ENCODE measurements around the gene OR2T12.
"Not testable (repeated sequence)": the region's sequence is repeated elsewhere in the genome, so short reads cannot be mapped to it uniquely, and the experiment has no call there.

OR2T12 gene

DNA sequence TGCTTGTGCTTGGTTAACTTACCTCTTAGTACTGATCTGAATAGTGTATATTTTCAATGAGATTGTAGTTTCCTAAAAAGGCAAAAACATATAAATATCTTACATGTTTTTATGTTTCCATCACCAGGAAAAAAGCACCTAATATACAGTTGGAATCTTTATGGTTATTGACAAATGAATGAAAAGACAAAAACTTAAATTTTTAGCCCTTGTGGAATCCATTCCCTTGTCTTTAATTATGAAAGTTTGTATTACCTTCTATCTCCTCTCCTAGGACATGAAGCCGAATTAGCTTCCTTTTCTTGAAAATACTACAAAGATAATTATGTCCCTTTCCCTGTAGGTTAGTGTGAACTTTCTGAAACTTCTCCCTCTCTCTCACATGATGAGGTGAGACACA, at the start of gene OR2T12:
OR2T12 (minus strand) TSS at position 101 of the 400 bp plus-strand sequence. CDS start 7,846 bp downstream, outside the sequence.
- no peak for DNase-seq (ENCODE audit: low read depth)

GRCh38 chr1:248348475-248348874, 45.3 kb upstream of the OR2T12 start, which contains the start of gene OR14C36:
Gene OR14C36 (plus strand): TSS chr1:248348775. CDS start chr1:248348775, 0 bp downstream.
- DNase-seq (ENCODE audit: low read depth), result no peak

DNA sequence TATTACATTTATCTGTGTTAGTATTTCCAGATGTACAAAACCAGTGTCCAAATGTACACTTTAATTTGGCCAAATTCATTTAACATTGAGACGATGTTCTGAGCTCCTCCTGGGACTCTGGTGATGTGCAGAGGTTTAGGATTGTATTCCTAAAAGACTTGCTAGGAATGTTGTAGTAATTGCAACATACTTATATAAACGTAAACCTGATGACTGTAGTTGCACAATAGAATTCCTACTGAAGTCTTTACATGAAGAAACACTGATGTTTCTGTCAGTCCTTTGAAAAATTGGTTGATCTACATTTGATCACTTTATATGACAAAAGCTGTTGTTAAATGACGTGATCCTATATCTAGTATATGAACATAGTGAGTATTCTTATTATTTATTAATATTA, 40.2 kb upstream of the OR2T12 start:
- DNase-seq (ENCODE audit: low read depth), result no peak

DNA sequence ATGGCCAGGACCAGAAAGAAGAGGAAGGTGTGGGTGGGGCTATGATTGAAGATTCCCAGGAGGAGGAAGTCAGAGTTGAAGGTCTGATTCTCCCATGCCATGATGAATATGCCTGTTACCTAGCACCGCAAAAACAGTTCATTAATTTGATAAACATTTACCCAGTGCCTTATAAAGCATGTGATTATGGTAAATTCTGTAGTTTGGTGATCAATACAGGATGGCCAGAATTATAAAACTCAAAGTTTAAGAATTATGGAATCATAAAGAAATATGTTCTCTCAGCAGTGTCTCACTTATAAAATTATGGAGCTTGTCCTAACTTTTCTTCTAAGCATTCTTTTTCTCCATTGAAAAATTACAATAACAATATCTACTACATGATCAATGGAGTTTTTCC, 21.2 kb upstream of the OR2T12 start, which contains the start of gene OR2M7:
OR2M7 (minus strand) TSS at position 101 of the 400 bp plus-strand sequence; CDS start at position 101, 0 bp downstream.
- no peak for DNase-seq (ENCODE audit: low read depth)

DNA sequence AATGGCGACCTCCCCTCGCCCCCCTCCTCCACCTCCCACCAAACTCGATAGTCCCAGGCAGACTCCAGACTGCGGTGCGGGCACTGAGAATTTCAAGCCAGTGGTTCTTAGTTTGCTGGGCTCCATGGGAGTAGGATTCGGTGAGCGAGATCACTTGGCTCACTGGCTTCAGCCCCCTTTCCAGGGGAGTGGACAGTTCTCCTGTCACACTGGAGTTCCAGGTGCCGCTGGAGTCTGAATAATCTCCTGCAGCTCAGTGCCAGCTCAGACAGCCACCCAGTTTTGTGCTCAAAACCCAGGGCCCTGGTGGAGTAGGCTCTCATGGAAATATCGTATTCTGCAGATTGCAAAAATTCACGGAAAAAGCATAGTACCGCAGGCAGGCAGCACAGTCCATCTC, 13.6 kb upstream of the OR2T12 start:
- DNase-seq (ENCODE audit: low read depth), result no peak

DNA sequence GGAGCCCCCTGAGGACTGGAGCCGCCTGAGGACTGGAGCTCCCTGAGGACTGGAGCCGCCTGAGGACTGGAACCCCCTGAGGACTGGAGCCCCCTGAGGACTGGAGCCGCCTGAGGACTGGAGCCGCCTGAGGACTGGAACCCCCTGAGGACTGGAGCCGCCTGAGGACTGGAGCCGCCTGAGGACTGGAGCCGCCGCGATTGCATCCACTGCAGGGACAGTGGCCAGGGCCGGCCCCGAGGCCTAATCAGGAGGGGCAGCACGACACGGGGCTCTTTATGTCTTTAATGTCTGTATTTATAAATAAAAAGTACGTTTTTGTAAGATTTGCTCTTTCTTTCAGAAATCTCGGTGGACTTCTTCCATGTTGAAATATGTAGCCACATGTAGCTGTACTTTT, 3.5 kb upstream of the OR2T12 start:
- not testable (repeated sequence) for DNase-seq (ENCODE audit: low read depth)

DNA sequence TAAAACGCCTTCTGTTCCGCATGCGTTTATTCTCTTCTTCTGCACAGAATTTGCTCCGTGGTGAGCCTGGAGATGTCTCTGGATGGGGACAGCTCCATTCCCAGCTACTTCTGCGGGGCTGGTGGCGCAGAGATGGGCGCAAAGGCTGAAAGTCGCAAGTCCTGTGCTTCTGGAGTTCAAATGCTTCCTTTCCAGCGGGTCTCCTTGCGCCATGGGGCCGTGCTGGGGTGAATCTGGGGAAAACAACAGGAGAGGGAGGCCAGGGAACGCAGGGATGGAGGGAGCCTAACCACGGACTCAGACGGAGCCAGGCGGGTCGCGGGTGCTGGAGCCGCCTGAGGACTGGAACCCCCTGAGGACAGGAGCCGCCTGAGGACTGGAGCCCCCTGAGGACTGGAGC, 2.9 kb upstream of the OR2T12 start:
- no peak for DNase-seq (ENCODE audit: low read depth)

DNA sequence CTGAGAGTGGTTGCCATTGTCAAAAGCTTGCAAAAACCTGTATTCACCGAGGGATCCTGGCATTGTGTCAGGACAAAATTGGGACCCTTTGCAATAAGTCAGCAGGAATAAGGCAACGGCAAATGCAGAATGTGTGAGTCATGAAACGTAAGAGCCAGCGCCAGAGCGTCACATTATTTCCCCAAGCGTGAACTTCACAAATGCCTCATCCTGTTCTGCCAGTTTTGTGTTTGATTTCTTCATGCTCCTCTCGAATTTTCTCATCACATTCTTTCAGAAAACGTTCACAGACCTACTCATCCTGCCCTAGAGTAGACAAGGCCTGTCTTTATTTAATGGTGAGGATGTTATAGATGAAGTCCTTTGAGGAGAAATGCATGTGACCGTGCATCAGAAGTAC, 2.4 kb upstream of the OR2T12 start:
- not testable (repeated sequence) for DNase-seq (ENCODE audit: low read depth)

- no peak for DNase-seq (ENCODE audit: low read depth)
These were observed 14.8 kb downstream of the OR2T12 start for GRCh38 chr1:248288391-248288790.

DNA sequence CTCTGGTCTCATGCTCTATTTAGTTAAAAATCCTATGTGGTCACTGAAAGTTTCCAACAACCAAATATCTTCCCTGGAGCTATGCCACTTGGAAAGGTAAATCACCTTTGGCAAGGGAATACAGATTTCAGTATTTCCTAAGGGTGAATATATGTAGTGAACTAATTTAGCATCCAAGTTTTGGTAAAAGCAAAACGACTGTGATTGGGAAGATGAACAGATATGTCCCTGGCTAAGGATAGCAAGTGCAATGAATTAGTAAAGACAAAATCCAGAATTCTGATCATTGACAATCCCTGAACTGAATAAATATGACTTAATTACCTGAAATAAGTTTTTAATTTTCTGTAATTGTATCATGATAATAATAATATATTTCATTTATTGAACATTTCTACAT, 25.3 kb downstream of the OR2T12 start, which contains the start of gene OR2T33:
OR2T33 (minus strand) TSS at position 101 of the 400 bp plus-strand sequence. CDS start 4,162 bp downstream, outside the sequence.
- DNase-seq (ENCODE audit: low read depth), result no peak

DNA sequence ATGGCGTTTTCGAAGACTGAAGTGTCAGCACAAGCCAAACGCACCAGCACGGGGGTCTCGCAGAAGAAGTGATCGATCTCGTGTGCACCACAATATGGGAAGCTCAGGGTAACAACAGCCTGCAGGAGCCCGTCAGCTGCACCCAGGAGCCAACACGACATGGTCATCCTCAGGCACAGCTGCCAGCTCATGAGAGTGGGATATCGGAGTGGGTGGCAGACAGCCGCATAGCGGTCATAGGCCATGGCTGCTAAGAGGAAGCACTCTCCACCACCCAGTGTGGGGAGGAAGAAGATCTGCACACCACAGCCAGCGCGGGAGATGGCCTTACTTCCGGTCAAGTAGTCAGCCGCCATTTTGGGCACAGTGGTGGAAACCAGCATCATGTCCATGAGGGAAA, 30.0 kb downstream of the OR2T12 start:
- not testable (repeated sequence) for DNase-seq (ENCODE audit: low read depth)

DNA sequence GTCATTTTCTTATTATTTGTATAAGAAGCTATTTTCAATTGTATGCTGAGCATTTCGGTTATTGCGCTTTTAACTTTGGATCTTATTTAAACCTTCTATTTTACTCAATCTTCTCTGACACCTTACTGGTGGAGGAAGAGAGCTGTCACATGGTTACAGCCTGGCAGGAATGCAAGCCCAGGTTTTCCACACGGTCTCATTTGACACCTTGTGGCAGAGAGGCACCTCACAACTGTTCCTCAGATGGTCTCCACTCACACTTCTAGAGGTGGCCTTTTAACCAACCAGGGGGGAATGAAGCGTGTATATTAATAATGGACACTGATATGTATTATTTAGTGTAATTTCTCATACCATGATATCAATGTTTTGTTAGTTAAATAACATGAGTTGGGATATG, 35.0 kb downstream of the OR2T12 start:
- no peak for DNase-seq (ENCODE audit: low read depth)

- not testable (repeated sequence) for DNase-seq (ENCODE audit: low read depth)
These were observed 43.9 kb downstream of the OR2T12 start for GRCh38 chr1:248259309-248259708.

DNA sequence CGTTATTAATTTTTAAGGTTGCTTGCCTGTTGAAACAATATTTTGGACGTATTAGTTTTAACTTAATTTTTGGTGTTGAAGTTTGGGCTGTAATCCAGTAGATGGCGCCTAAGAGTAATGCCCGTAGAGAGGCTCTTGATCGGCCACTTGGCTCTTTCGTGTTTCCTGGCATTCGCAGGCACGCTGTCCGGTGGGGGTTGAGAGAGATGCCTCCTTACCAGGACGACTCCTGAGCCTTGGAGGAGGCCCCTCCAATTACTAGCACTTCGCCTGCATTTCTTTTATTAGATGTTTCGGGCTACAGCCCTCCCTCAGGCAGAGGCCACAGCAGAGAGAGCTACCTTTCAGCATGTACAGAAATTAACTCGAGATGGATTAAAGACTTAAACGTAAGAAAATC, 60.0 kb downstream of the OR2T12 start:
- no peak for DNase-seq (ENCODE audit: low read depth)

All from activated T-cell treated with anti-CD3 and anti-CD28 coated beads for 24 hours (primary cell).